Measurements from ENCODE around the gene TBC1D16. TPM values are rescaled to one million over a fixed set of nuclear protein-coding genes. Genes with fewer than 3 reads are reported as not detected.

TBC1D16 gene
- total RNA-seq, 1 donor from 2014 or later: 197 TPM

DNA sequence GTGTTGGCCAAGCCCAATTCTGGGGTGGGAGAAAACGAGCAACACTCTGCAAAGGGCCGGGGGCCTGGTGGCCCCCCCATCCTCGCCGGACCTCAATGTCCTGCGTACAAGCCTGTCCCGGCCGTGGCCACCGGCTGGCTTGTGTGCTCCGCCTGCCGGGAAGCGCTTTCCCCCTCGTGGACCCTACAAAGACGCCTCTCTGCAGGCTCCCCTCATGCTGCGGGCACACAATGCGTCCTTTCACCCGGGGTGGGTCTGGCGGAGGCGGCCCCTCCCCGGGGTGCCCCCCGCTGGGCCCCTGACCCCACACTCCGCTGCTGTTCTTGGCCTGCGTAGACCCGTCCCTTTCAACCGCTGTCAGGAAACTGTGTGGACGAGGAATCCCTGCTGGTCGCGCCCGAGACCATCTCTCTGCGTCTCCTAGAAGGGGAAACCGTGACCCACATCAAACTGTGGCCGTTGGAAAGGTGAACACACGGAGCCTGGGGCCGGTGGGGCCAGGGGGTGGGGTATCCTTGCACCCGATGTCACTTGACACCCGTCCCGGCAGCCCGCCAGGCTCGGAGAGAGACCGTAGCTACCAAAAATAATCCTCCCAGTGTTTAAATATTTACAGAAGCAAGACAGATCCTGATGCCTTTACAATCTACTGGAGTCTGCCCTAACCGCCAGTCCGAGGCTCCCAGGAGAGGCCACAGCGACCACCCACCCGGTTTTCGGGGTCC is 43.6 kb downstream of the TBC1D16 start:
- no peak for DNase-seq
- H3K36me3 Mint-ChIP-seq (ENCODE audit: unreplicated experiment): peaks cover 5% of the 10 kb centered on the region
- H3K4me1 Mint-ChIP-seq (ENCODE audit: low read depth, unreplicated experiment): peaks cover 43% of the 10 kb centered on the region
- peak overlapping the region; percentile 83 for H3K4me3 Mint-ChIP-seq (ENCODE audit: unreplicated experiment)
- H3K9me3 Mint-ChIP-seq (ENCODE audit: unreplicated experiment): peaks cover 5% of the 10 kb centered on the region
- H3K27ac Mint-ChIP-seq (ENCODE audit: unreplicated experiment): peak overlapping the region; percentile 96
- TF ChIP-seq, protein P1, sequence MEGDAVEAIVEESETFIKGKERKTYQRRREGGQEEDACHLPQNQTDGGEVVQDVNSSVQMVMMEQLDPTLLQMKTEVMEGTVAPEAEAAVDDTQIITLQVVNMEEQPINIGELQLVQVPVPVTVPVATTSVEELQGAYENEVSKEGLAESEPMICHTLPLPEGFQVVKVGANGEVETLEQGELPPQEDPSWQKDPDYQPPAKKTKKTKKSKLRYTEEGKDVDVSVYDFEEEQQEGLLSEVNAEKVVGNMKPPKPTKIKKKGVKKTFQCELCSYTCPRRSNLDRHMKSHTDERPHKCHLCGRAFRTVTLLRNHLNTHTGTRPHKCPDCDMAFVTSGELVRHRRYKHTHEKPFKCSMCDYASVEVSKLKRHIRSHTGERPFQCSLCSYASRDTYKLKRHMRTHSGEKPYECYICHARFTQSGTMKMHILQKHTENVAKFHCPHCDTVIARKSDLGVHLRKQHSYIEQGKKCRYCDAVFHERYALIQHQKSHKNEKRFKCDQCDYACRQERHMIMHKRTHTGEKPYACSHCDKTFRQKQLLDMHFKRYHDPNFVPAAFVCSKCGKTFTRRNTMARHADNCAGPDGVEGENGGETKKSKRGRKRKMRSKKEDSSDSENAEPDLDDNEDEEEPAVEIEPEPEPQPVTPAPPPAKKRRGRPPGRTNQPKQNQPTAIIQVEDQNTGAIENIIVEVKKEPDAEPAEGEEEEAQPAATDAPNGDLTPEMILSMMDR (IDR thresholded peaks at IDR 0.05; ENCODE audit: partially characterized antibody, unreplicated experiment): peak; percentile 4
- peaks cover 10% of the 10 kb centered on the region for H3K27me3 Mint-ChIP-seq (ENCODE audit: unreplicated experiment)

GRCh38 chr17:79991140-79991923 is 44.3 kb downstream of the TBC1D16 start:
- TF ChIP-seq, protein P1 (IDR thresholded peaks at IDR 0.05; ENCODE audit: partially characterized antibody, unreplicated experiment): peak; percentile 18
- H3K4me3 Mint-ChIP-seq (ENCODE audit: unreplicated experiment): peak overlapping the region; percentile 14
- peak overlapping the region; percentile 88 for H3K27ac Mint-ChIP-seq (ENCODE audit: unreplicated experiment)
- peaks cover 5% of the 10 kb centered on the region for H3K9me3 Mint-ChIP-seq (ENCODE audit: unreplicated experiment)
- H3K36me3 Mint-ChIP-seq (ENCODE audit: unreplicated experiment): peaks cover 5% of the 10 kb centered on the region
- peaks cover 10% of the 10 kb centered on the region for H3K27me3 Mint-ChIP-seq (ENCODE audit: unreplicated experiment)
- peak; percentile 86 for DNase-seq
- H3K4me1 Mint-ChIP-seq (ENCODE audit: low read depth, unreplicated experiment): peaks cover 43% of the 10 kb centered on the region

- TF ChIP-seq, protein P1 (IDR thresholded peaks at IDR 0.05; ENCODE audit: partially characterized antibody, unreplicated experiment): no peak
- DNase-seq: no peak
- Mint-ChIP-seq H3K27me3 (ENCODE audit: unreplicated experiment) (peaks cover 10% of the 10 kb centered on the region), H3K36me3 (ENCODE audit: unreplicated experiment) (peaks cover 5% of the 10 kb centered on the region), H3K9me3 (ENCODE audit: unreplicated experiment) (peaks cover 5% of the 10 kb centered on the region), H3K27ac (ENCODE audit: unreplicated experiment) (peak overlapping the region; percentile 88), H3K4me3 (ENCODE audit: unreplicated experiment) (peak overlapping the region; percentile 14), H3K4me1 (ENCODE audit: low read depth, unreplicated experiment) (peaks cover 48% of the 10 kb centered on the region)
Observed at GRCh38 chr17:79990704-79991103, 45.0 kb downstream of the TBC1D16 start.

DNA sequence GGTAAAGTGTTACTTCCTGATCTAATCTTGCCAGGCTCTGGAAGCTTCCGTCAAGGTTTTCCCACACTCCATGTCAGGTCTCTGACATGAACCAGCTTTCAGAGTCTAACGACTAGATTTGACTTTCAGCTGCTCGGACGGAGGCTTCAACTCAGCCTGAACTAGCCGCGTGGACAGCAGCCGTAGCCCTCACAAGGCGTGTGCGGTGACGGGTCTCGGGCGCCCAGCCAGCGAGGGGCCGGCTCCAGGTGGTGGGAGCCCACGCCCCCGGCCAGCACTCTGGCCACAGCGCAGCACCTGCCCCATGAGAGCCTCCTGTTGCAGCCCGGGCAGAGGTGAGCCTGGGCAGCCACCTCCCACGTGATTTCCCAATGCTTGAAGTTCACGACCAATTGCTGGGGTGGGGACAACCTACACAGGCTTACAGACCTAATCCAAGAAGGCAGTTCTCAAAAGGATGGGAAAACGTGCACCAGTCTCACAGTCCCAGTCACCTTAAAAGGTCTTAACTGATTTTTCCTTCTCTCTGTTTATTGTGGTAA is 45.5 kb downstream of the TBC1D16 start:
- H3K4me3 Mint-ChIP-seq (ENCODE audit: unreplicated experiment): peak overlapping the region; percentile 14
- H3K36me3 Mint-ChIP-seq (ENCODE audit: unreplicated experiment): peaks cover 5% of the 10 kb centered on the region
- peaks cover 51% of the 10 kb centered on the region for H3K4me1 Mint-ChIP-seq (ENCODE audit: low read depth, unreplicated experiment)
- DNase-seq: no peak
- peaks cover 5% of the 10 kb centered on the region for H3K9me3 Mint-ChIP-seq (ENCODE audit: unreplicated experiment)
- H3K27ac Mint-ChIP-seq (ENCODE audit: unreplicated experiment): peak overlapping the region; percentile 88
- TF ChIP-seq, protein P1 (IDR thresholded peaks at IDR 0.05; ENCODE audit: partially characterized antibody, unreplicated experiment): no peak
- H3K27me3 Mint-ChIP-seq (ENCODE audit: unreplicated experiment): peaks cover 10% of the 10 kb centered on the region

Data from glutamatergic neuron (in vitro differentiated cells).